Testis (tissue), 5 donors: ENCODE data around the gene ACSS3. TPM values are rescaled to one million over a fixed set of nuclear protein-coding genes. Genes with fewer than 3 reads are reported as not detected.
"Not testable (repeated sequence)": the region's sequence is repeated elsewhere in the genome, so short reads cannot be mapped to it uniquely, and the experiment has no call there.

Experiments
- DNase-seq: peaks from one replicate; pipeline ENCODE4 v3.0.0-alpha.2; 2019
- H3K27ac ChIP-seq, 2 donors: fragments of 200-600 bp; sonication (generic); one replicate each; pipeline ENCODE4 v1.5.1; 2019
- H3K27me3 ChIP-seq: fragments of 200-600 bp; sonication (generic); one replicate; pipeline ENCODE4 v1.5.1; 2019
- H3K36me3 ChIP-seq: fragments of 200-600 bp; sonication (generic); one replicate; pipeline ENCODE4 v1.5.1; 2017; ENCODE audit warnings: low read depth; ENCODE audit errors: missing control alignments
- H3K4me1 ChIP-seq: fragments of 200-600 bp; sonication (generic); one replicate; pipeline ENCODE4 v1.5.1; 2019
- H3K4me3 ChIP-seq, 2 donors: fragments of 200-600 bp; sonication (generic); one replicate each; pipeline ENCODE4 v1.5.1; 2017 to 2019
- H3K9me3 ChIP-seq: fragments of 200-600 bp; sonication (generic); one replicate; pipeline ENCODE4 v1.5.1; 2017
- POLR2A ChIP-seq: fragments of 450-650 bp; IDR thresholded peaks from one replicate; pipeline ENCODE4 v1.6.1; 2017; ENCODE audit warnings: antibody characterized with exemption, mild to moderate bottlenecking, moderate library complexity
- WGBS, 2 donors: methylation state at CpG; one replicate each; pipeline ENCODE4 v1.1.5; 2018; 5-methylcytosine and 5-hydroxymethylcytosine counted together
- intact Hi-C: fragments of 100-400 bp; cut with DNase I; formaldehyde crosslinking; loops from one replicate; pipeline ENCODE4 v1.15.1; 2023; ENCODE audit warnings: low total_unique reads
- long read RNA-seq, 2 donors: transcript quantifications; one replicate each; lab custom pipeline, GENCODE V29; 2026
- polyA plus RNA-seq: library from polyadenylated mRNA; stranded (reverse); fragments of 350-450 nt; fragmentation: Illumina TruSeq; extraction: RNeasy Lipid Tissue Mini Kit (QIAGEN cat#74804); gene quantifications from one replicate; pipeline ENCODE4 v1.2.3, GENCODE V29; 2014; ENCODE audit warnings: low read depth, low replicate concordance; ENCODE audit not compliant: insufficient read depth
- total RNA-seq, 2 donors: library from RNA; depleted of rRNA; stranded (reverse); fragments of >200 nt; gene quantifications; one replicate each; pipeline ENCODE4 v1.2.3, GENCODE V29; 2016
- TF ChIP-seq, protein P1 (sequence below), 3 experiments: fragments of 450-650 bp in 2 of 3; fragments of 200-600 bp in 1 of 3; sonication (generic) in 1 of 3; IDR thresholded peaks; one replicate each; pipeline ENCODE4 v1.5.1; 2016 to 2019; ENCODE audit warnings: antibody characterized with exemption in 3 of 3, mild to moderate bottlenecking in 2 of 3, moderate library complexity in 1 of 3

ACSS3 gene, protein sequence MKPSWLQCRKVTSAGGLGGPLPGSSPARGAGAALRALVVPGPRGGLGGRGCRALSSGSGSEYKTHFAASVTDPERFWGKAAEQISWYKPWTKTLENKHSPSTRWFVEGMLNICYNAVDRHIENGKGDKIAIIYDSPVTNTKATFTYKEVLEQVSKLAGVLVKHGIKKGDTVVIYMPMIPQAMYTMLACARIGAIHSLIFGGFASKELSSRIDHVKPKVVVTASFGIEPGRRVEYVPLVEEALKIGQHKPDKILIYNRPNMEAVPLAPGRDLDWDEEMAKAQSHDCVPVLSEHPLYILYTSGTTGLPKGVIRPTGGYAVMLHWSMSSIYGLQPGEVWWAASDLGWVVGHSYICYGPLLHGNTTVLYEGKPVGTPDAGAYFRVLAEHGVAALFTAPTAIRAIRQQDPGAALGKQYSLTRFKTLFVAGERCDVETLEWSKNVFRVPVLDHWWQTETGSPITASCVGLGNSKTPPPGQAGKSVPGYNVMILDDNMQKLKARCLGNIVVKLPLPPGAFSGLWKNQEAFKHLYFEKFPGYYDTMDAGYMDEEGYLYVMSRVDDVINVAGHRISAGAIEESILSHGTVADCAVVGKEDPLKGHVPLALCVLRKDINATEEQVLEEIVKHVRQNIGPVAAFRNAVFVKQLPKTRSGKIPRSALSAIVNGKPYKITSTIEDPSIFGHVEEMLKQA
- 10 to 100 TPM; 17.1 to 22.8 TPM for total RNA-seq
- 7.5 TPM for polyA plus RNA-seq
- long read RNA-seq, donor 1, full-length matches to known transcripts, result 3 of 3 reads
- long read RNA-seq, donor 1, partial matches to known transcripts, result 0 of 3 reads
- long read RNA-seq, donor 1, other reads (novel, unspliced or antisense), result 0 of 3 reads
- long read RNA-seq, donor 2, full-length matches to known transcripts, result 3 of 3 reads
- long read RNA-seq, donor 2, partial matches to known transcripts, result 0 of 3 reads
- long read RNA-seq, donor 2, other reads (novel, unspliced or antisense), result 0 of 3 reads

DNA sequence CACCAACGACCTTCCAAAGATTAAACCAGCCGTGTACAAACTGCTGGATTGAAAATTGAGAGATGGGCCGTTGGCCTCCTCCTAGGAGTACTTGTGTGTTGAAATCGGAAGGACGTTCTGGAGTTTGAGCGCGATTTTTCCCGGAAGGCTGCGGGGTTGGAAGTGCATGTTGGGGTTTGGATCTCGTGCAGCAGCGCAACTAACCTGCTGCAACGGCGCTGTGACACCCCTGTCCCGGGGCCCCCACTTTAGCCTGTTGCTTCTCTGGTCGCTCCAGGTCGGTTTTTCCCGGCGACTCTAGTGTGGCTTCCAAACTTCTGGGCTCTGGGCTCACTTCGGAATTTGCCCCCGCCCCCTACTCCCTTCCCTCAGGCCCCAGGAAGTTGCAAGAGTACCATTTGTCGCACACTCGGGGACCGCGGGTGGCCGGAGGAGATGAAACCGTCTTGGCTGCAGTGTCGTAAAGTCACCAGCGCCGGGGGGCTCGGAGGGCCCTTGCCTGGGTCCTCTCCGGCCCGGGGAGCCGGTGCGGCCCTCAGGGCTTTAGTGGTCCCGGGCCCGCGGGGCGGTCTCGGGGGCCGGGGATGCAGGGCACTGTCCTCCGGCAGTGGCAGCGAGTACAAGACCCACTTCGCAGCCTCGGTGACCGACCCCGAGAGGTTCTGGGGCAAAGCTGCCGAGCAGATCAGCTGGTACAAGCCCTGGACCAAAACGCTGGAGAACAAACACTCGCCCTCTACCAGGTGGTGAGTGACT is at the start of gene ACSS3:
ACSS3 (plus strand) TSS at position 394 of the 756 bp plus-strand sequence; CDS start at position 436, 42 bp downstream.
- H3K27ac ChIP-seq, result peak within 1 kb of the TSS; percentile 81 to 85
- H3K4me1 ChIP-seq, result no peaks in the 10 kb centered on the region
- no peak for TF ChIP-seq POLR2A
- TF ChIP-seq, protein P1, sequence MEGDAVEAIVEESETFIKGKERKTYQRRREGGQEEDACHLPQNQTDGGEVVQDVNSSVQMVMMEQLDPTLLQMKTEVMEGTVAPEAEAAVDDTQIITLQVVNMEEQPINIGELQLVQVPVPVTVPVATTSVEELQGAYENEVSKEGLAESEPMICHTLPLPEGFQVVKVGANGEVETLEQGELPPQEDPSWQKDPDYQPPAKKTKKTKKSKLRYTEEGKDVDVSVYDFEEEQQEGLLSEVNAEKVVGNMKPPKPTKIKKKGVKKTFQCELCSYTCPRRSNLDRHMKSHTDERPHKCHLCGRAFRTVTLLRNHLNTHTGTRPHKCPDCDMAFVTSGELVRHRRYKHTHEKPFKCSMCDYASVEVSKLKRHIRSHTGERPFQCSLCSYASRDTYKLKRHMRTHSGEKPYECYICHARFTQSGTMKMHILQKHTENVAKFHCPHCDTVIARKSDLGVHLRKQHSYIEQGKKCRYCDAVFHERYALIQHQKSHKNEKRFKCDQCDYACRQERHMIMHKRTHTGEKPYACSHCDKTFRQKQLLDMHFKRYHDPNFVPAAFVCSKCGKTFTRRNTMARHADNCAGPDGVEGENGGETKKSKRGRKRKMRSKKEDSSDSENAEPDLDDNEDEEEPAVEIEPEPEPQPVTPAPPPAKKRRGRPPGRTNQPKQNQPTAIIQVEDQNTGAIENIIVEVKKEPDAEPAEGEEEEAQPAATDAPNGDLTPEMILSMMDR (IDR thresholded peaks at IDR 0.05), result no peak
- no peaks in the 10 kb centered on the region for H3K27me3 ChIP-seq
- no peaks in the 10 kb centered on the region for H3K36me3 ChIP-seq
- intact Hi-C loops, result no loop called here
- H3K9me3 ChIP-seq, result no peaks in the 10 kb centered on the region
- DNase-seq, result peak; percentile 72
- peak within 1 kb of the TSS; percentile 63 to 77 for H3K4me3 ChIP-seq
- 1 to 2% methylated on average over 28 to 32 of the region's 49 CpGs for WGBS, 2 donors

DNA sequence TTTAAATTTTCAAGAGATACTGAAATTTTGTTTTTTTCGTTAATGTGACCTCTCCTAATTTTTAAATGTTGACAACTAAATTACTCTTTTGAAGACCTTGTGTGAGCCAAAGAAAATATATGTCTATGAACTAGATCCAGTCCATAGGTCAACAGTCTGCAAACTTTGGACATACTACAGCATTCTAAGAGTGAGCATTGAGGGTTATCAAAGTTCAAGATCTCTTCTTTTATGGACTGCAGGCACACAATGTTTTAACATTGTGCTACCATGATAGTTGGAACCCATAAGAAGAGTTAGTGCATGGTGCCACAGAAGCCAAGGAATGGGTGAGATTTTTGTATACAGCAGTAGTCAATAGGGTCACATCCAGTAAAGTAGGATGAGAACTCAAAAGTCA is 43.0 kb upstream of the ACSS3 start:
- Histone ChIP-seq H3K27me3 (no peaks in the 10 kb centered on the region), H3K4me1 (no peaks in the 10 kb centered on the region), H3K36me3 (no peaks in the 10 kb centered on the region), H3K4me3 (no peak overlapping the region), H3K9me3 (no peaks in the 10 kb centered on the region), H3K27ac (no peak overlapping the region)
- intact Hi-C loops, result no loop called here
- 73 to 74% methylated on average over 1 of the region's 1 CpG for WGBS, 2 donors
- DNase-seq, result no peak
- TF ChIP-seq, protein P1 (IDR thresholded peaks at IDR 0.05), result no peak
- no peak for TF ChIP-seq POLR2A

DNA sequence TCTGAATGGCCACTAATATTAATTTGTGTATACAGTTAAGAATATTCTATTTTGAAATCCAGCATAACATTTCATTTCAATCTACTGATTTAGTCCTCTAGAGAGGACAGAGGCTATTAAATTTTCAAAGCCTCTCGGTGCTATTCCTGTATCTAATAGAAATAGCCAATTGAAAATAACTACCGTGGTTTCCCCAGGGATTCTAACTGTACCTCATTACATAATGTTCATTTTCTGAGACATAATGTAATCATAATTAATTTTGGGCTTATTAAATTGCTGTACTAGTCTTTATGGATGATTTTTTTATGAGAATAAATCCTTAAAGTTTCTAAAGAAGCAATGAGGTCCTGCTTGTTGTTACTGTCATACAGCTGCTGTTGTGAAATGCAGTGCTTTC is 38.6 kb upstream of the ACSS3 start:
- intact Hi-C loops, result no loop called here
- Histone ChIP-seq H3K27me3 (no peaks in the 10 kb centered on the region), H3K4me3 (no peak overlapping the region), H3K9me3 (no peaks in the 10 kb centered on the region), H3K36me3 (no peaks in the 10 kb centered on the region), H3K4me1 (no peaks in the 10 kb centered on the region), H3K27ac (no peak overlapping the region)
- no peak for TF ChIP-seq POLR2A
- TF ChIP-seq, protein P1 (IDR thresholded peaks at IDR 0.05), result no peak
- 43 to 48% methylated on average over 2 of the region's 2 CpGs for WGBS, 2 donors
- DNase-seq, result no peak

DNA sequence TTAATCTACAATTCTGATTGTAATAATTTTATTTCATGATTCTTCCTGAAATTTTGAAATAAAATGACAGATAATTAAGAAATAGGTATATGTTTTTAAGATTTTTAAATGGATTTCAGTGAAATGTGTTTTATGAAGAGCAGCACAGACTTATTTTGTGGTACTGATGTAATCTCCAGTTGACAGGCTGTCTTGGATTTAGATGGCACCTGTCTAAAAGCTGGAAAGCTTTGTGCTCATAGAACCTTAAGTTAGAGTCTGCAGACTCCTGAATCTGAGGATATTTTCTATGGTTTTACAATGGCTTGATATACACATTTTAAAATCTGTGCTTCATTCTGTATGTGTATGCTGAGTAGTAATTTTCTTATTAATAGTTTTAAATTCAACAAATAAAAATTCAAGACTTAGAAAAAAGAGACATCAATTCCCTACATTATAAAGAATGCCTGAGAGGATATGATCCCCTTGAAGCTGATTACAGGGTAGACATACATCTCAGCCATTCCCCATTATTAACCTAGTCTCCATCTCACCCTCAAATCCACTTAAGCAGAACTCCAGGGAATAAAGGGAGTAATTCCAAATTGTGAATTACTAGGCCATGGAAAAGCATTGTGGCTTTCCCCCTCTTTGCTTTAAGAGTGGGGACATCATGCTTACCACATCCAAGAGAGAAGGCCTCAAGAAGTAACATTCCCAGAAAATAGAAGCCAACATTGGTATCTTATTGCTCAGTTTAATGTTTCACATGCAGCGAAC is 33.7 kb upstream of the ACSS3 start:
- no peaks in the 10 kb centered on the region for H3K36me3 ChIP-seq
- no peak overlapping the region for H3K4me3 ChIP-seq
- WGBS, 2 donors, result 92 to 97% methylated on average over 1 of the region's 1 CpG
- H3K4me1 ChIP-seq, result no peaks in the 10 kb centered on the region
- H3K27ac ChIP-seq, result no peak overlapping the region
- no peaks in the 10 kb centered on the region for H3K27me3 ChIP-seq
- TF ChIP-seq, protein P1 (IDR thresholded peaks at IDR 0.05), result no peak
- TF ChIP-seq POLR2A, result no peak
- H3K9me3 ChIP-seq, result no peaks in the 10 kb centered on the region
- intact Hi-C loops, result no loop called here
- no peak for DNase-seq

DNA sequence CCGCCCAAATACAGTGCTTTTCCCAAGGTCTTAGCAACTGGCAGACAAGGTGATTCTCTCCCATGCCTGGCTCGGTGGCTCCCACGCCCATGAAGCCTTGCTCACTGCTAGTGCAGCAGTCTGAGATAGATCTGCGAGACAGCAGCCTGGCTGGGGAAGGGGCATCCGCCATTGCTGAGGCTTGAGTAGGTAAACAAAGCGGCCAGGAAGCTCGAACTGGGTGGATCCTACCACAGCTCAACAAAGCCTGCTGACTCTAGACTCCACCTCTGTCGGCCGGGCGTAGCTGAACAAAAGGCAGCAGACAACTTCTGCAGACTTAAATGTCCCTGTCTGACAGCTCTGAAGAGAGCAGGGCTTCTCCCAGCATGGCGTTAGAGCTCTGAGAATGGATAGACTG is 12.9 kb upstream of the ACSS3 start:
- H3K4me1 ChIP-seq, intact Hi-C loops, H3K9me3 ChIP-seq, H3K4me3 ChIP-seq, H3K27me3 ChIP-seq, H3K36me3 ChIP-seq, DNase-seq, H3K27ac ChIP-seq: not testable (repeated sequence)
- 84 to 95% methylated on average over 6 to 11 of the region's 11 CpGs for WGBS, 2 donors
